ENCODE results near the gene CCDC83. TPM values are rescaled to one million over a fixed set of nuclear protein-coding genes. Genes with fewer than 3 reads are reported as not detected.

CCDC83 gene
- total RNA-seq, 1 experiment from 2014 or later: not detected

DNA sequence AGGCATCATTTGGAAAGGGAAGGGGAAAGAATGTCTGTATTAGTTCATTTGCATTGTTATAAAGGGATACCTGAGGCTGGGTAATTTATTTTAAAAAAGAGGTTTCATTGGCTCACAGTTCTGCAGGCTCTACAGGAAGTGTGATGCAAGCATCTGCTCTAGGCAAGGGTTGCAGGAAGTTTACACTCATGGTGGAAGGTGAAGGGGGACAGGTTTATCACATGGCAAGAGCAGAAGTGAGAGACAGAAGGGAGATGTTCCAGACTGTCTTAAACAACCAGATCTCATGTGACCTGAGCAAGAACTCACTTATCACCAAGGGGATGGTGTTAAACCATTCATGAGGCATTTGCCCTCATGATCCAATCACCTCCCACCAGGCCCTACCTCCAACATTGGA lies 90.6 kb downstream of the CCDC83 start:
- Histone ChIP-seq H3K27ac (ENCODE audit: insufficient read length, low read depth, low read length) (no peak overlapping the region), H2BK5ac (ENCODE audit: insufficient read length, low read length) (no peak overlapping the region), H3K23me2 (ENCODE audit: insufficient read length, low read depth, low read length, poor library complexity, severe bottlenecking) (no peaks in the 10 kb centered on the region), H3K23ac (ENCODE audit: insufficient read length, low read depth, low read length) (no peak overlapping the region), H2BK20ac (ENCODE audit: low read depth, low read length, poor library complexity, severe bottlenecking) (no peak overlapping the region), H3K14ac (ENCODE audit: insufficient read depth, low read length) (no peak overlapping the region), H2BK15ac (ENCODE audit: low read depth, low read length) (no peak overlapping the region), H2BK120ac (ENCODE audit: low read depth, low read length, poor library complexity, severe bottlenecking) (no peak overlapping the region), H4K91ac (ENCODE audit: insufficient read length, low read depth, low read length) (no peak overlapping the region), H2AK5ac (ENCODE audit: insufficient read length, low read length) (no peak overlapping the region), H3K27me3 (ENCODE audit: insufficient read depth, low read length) (no peaks in the 10 kb centered on the region), H4K20me1 (ENCODE audit: control insufficient read depth, insufficient read depth, insufficient read length) (no peaks in the 10 kb centered on the region), H3K79me2 (ENCODE audit: insufficient read depth, low read length) (no peaks in the 10 kb centered on the region), H3K4me1 (ENCODE audit: insufficient read depth, low read length) (no peaks in the 10 kb centered on the region), H3K79me1 (ENCODE audit: insufficient read depth, low read depth, low read length, poor library complexity, severe bottlenecking) (no peaks in the 10 kb centered on the region), H3K9me3 (ENCODE audit: control insufficient read depth, low read depth, low read length) (no peaks in the 10 kb centered on the region), H4K5ac (ENCODE audit: insufficient read length, low read depth, low read length) (no peak overlapping the region), H3T11ph (ENCODE audit: low read length) (no peak overlapping the region), H2AFZ (ENCODE audit: low read length) (no peak overlapping the region), H4K8ac (replicated peaks; ENCODE audit: insufficient read length, low read depth, low read length) (no peak overlapping the region), H3K4me2 (ENCODE audit: insufficient read depth, insufficient read length, low read length) (no peak overlapping the region), H3K18ac (ENCODE audit: insufficient read length, low read depth, low read length) (no peak overlapping the region), H3K9ac (ENCODE audit: extremely low read depth, insufficient read length, low read length) (no peak overlapping the region), H3K4ac (ENCODE audit: low read depth, low read length) (no peak overlapping the region), H3K56ac (ENCODE audit: insufficient read length, low read depth, low read length) (no peak overlapping the region), H2BK12ac (ENCODE audit: insufficient read length, low read depth, low read length) (no peak overlapping the region)
- no peak overlapping the region for H3K27ac Mint-ChIP-seq
- H3K9me3 Mint-ChIP-seq: peaks cover 0 to 7% of the 10 kb centered on the region in 2 experiments; a peak in 3 of 5 replicates
- DNase-seq: no peak
- no peaks in the 10 kb centered on the region for H3K4me1 Mint-ChIP-seq
- TF ChIP-seq, protein P1, sequence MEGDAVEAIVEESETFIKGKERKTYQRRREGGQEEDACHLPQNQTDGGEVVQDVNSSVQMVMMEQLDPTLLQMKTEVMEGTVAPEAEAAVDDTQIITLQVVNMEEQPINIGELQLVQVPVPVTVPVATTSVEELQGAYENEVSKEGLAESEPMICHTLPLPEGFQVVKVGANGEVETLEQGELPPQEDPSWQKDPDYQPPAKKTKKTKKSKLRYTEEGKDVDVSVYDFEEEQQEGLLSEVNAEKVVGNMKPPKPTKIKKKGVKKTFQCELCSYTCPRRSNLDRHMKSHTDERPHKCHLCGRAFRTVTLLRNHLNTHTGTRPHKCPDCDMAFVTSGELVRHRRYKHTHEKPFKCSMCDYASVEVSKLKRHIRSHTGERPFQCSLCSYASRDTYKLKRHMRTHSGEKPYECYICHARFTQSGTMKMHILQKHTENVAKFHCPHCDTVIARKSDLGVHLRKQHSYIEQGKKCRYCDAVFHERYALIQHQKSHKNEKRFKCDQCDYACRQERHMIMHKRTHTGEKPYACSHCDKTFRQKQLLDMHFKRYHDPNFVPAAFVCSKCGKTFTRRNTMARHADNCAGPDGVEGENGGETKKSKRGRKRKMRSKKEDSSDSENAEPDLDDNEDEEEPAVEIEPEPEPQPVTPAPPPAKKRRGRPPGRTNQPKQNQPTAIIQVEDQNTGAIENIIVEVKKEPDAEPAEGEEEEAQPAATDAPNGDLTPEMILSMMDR (conservative IDR thresholded peaks at IDR 0.05): no peak
- peaks cover 4 to 7% (median 7%) of the 10 kb centered on the region in 3 experiments; a peak in 6 of 7 replicates for H3K36me3 Mint-ChIP-seq (ENCODE audit: insufficient read depth in 1 of 3, low read depth in 3 of 3)
- no peak overlapping the region for H3K4me3 Mint-ChIP-seq
- no peaks in the 10 kb centered on the region for H3K27me3 Mint-ChIP-seq (ENCODE audit: low read depth)

Data from H9 (cell line).